SHP77 treated with DMSO at 0.1 percent for 48 hours (cell line): ENCODE data around the gene BAZ1A.
A peak's percentile ranks its signal among the peaks of the same experiment; 100 is the strongest.

Source experiments
- DNase-seq: peaks from one replicate; lab custom pipeline; 2025; lab: John Stamatoyannopoulos, UW

Gene BAZ1A

DNA sequence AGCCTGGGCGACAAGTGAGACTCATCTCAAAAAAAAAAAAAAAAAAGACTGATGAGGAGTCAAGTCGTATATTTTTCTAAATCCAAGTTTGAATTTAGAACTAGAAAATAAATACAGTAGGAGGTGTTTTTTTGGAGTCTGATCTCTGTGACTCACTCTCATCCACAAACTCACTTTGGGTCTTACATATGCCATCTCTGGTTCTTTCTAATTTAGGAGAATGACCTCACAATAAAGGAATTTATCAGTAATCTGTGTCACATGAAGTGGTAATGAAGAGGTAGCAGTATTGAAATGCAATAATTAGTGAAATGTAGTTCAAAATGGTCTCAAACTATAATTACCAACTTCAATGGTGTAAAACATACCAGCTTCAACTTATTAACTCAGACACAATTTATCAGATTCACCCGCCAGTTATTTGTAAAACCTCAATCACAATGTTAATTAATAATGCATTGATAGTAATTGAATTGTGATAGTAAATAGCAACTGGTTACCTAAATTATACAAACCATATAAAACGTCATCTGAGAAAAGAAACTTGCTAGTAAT lies 156.3 kb downstream of the BAZ1A start:
- no peak for DNase-seq

DNA sequence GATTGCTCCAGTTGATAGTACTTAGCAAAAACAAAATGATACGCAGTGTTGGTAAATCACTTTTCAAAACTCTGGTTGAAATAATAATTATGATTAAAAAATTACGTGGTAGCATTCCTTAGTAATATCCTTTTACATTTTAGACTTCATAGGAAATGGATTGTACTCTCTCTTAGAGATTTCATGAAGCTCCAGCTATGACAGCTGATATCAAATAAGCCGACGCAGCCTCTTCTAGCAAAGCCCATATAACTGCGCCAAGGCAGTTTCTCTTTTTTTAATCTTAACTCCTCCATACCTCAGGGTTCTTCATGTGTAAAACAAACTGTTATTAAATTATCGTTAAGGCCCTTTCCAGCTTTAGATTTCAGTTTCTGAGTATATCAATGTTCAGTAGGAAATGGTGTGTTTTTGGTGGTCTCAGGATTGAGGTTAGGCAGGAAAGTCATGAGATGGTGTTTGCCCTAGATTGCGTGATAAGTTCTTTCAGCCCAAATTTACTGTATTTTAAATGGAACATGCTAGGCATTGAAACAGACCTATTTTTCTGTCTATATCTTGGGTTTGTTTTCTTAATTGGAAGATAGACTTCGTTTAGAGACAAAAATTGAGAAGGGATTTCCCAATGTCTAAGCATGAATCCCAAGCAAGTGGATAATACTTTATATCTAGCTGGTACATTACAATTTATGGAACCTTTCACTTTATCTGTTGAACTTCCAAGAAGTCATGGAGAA lies 159.9 kb downstream of the BAZ1A start:
- DNase-seq: no peak

- DNase-seq: peak; percentile 73
These were observed 160.6 kb downstream of the BAZ1A start, which contains the start of gene CFL2 for GRCh38 chr14:34714320-34715126. CFL2 (minus strand) TSS chr14:34714593; CDS start chr14:34714540, 53 bp downstream.

- DNase-seq: no peak
These were observed 161.4 kb downstream of the BAZ1A start for GRCh38 chr14:34713681-34714319.

- DNase-seq: no peak
These were observed 162.0 kb downstream of the BAZ1A start for GRCh38 chr14:34713122-34713680.

- DNase-seq: no peak
These were observed 163.1 kb downstream of the BAZ1A start for GRCh38 chr14:34711796-34712712.

- DNase-seq: peak; percentile 38
These were observed 164.0 kb downstream of the BAZ1A start for GRCh38 chr14:34711169-34711568.

GRCh38 chr14:34710744-34711143 lies 164.4 kb downstream of the BAZ1A start:
- DNase-seq: no peak

GRCh38 chr14:34710006-34710405 lies 165.2 kb downstream of the BAZ1A start:
- no peak for DNase-seq

DNA sequence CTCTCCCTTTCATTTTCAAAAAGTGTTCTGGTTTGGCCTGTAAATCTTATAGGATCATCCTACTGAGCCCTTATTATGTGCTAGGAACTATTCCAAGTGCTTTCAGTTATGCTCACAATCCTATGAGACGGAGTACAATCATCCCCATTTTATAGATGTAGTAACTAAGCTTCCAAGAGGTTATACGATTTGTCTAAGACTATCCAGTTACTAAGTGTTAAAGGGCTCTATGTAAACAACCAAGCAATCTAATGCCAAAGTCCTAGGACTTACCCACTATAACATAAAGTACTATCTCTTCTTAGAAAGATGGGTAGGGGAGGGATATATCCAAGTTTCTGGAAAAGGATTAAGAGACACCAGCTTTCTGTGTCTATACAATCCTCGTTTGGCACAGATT lies 167.4 kb downstream of the BAZ1A start:
- no peak for DNase-seq
